Measurements from ENCODE around the gene GRK3.
"Not testable (repeated sequence)": the region's sequence is repeated elsewhere in the genome, so short reads cannot be mapped to it uniquely, and the experiment has no call there.

Gene GRK3

DNA sequence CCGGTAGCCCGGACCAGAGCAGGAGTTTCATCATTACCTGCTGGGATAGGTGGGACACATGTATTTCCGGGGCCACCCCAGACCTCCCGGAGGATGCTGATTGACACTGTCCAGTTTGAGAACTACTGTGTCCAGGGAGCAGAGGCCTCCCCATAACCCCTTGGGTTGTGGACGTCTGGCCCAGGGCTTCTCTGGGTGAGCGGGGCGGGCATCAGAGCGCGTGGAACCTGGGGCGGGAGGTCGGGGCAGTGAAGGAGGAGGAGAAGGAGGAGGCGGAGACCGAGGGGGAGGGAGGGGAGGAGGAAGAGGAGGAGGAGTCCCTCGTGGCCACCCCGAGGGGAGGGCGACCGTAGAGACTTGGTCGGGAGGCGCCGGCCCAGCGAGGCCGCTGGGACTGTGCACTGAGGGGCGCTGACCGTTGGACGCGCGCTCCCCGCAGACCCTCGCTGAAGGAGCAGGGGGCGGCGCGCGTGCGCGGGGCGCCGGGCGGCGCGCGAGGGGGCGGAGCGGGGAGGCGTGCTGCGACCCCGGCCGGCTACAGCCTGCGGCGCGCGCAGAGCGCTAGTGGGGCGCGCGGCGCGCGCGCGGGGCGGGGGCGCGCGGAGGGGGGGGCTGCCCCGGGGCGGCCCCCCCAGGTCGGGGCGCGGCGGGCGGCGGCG, at the start of gene GRK3:
TSS of gene GRK3 (plus strand) at position 356 of the 659 bp plus-strand sequence. CDS start 366 bp downstream, outside the sequence.
- peak; percentile 15 for DNase-seq (ENCODE audit: low read depth)

DNA sequence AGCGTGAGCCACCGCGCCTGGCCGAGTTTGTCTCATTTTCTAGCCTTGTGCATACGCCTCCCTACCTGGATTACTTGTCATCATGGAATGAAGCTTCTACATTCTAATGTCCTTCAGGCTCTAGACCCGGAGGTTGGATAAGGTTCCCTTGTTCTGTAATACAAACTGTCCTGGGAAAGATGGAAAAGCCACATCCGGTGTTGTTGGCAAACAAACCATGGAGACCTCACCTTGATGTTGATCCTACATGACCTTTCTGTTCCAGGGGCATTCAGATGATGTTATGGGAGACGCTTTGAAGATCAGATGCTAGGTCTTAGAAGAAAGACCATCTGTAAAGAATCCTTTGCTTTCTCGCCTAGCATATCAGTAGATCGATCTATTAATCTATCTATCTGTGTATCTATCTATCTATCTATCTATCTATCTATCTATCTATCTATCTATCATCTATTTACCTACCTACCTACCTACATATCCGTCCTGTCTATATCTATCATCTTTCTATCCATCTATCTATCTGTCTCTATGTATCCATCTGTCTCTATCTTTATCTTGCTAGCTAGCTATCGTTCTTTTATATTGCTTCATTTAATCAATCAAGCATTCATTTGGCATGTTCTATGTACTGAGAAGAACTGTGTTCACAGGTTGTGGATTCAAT, 46.3 kb upstream of the GRK3 start:
- DNase-seq (ENCODE audit: low read depth), result no peak

DNA sequence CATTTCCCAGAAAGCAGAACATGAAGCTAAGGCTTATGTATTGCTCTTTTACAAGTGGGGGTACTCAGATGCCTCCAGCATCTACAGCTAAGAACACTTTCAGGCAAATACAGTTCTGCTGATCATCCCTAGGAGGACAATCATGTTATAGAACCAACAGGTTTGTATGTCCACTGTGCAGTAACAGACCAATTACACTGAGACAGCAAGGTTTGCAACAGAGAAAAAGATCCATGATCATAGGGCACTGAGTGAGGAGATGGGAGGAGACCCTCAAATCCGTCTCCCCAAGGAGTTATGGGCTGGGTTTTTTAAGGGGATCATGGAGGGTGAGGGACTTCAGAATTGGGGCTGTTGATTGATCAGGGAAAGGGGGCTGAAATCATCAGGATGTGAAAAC, 39.1 kb upstream of the GRK3 start:
- no peak for DNase-seq (ENCODE audit: low read depth)

DNA sequence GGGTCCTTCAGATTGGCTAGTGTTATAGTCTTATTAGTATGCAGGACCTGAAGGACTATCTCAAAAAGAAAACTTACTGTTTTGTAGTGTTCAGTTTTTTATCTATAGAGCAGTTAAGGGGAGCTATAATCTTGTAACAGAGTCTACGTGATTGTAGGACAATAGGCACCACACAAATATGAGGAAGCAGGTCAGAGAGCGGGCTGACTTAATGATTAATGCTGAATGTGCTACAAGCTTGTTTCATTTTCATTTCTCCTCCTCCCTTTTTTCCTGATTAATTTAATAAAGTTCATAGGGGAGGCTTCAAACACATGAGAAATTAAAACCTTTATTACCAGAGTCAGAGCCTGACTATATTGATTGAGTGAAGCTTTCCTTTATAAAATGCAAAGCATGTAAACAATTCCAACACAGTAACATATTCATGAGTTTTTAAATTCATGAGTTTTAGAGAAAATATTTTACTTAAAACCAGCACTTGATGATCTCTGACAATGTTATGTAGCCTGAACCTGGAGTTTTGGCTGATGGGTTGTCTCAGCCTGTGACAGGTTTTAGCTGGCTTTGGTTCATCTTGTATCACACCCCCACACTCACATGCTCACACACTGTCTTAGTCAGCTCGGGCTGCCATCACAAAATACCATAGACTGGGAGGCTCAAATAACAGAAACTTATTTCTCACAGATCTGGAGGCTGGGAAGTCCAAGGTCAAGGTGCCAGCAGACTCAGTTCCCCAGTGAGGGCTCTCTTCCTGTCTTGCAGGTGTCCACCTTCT, 38.5 kb upstream of the GRK3 start:
- not testable (repeated sequence) for DNase-seq (ENCODE audit: low read depth)

DNA sequence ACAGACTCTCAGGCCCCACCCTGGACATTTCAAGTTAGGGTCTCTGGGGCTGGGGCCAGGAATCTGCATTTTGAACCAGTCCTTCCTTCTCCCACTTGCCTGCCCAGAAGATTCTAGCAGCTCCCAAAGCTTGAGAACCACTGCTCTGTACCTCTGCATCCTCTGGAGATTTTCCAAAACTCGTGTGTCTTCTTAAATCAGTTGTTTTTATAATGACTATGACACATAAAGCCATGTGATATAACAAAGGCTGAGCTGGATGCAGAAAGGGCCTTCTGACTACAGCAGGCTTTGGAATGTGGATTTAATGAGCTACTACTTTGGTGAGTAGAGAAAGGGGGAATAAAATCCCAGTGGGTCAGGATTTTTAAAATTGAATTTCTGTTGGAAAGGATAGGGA, 37.5 kb upstream of the GRK3 start:
- not testable (repeated sequence) for DNase-seq (ENCODE audit: low read depth)

DNA sequence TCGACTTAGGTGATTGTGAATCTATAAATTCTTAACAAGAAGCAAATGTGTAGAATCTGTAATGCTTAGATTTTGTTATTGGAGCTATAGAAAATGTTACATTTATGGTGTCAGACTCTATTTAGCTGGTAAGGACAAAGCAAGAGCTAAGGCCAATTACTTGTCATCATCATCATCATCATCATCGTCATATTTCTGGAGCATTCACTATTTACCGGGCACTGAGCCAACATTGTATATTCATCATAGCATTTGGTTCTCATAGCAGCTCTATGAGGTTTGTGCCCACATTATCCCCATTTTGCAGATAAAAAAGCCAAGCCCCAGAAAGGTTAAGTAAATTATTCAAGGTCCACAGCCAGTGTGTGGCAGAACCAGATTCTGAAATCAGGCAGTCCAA, 36.4 kb upstream of the GRK3 start:
- DNase-seq (ENCODE audit: low read depth), result not testable (repeated sequence)

DNA sequence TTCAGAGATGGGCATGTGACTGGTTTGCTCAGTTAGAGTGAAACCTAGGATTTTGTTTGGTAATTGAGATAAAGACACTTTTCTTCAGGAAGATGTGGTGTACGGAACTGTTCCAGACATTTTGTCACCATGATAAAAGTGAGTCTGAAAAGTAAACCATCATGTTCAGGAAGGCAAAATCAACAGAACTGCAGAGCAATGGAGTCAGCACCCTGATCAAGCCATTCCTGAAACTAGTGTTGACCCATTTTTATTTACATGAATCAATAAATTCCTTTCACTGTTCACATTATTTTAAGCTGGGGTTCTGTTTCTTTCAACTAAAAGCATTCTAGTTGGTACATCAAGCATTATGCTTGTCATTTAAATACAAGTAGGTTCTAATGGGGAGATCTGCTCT, 35.4 kb upstream of the GRK3 start:
- not testable (repeated sequence) for DNase-seq (ENCODE audit: low read depth)

DNA sequence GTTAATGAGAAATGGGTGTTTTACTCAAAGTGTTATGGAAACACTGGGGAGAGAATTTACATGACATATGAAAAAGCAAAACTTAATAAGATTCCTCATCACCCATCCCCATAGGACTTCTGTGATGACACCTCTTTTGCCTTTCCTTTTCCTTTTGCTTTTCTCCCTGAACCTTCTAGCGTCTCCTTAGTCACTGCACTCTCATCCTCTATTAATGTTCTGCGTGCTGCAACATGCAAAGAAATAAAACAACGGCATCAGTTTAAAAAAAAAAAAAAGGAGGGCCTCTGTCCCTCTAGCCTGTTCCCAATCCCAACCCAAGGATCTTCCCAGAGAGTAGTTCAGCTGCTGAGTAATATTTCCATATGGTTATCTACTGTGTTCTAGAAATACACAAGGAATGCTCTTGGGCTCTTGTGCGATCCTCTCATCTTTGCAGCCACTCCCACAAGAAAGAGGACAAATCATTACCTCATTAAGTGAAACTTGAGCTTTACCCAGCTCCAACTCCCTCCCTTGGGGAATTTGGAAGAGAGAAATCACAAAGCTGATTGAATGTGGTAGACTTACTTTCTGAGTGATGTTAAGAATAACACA, 34.8 kb upstream of the GRK3 start:
- not testable (repeated sequence) for DNase-seq (ENCODE audit: low read depth)

DNA sequence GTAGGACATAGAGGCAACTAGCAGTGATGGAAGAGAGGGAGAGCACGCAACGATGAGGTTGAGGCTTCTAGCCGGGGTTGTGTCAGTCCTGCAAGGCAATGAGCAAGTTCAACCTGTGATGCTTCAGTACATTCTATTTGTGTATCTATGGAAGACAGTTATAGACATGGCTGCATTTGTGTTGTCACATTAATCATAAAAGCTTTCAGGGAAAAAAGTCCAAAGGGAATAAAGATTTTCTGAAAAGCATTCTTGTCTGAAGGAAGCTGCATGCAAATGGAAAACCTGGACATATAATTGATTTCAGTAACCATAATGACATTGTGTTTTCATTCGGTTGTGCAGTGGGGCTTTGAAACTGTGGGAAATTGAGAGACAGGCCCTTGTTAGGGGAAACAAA, 32.8 kb upstream of the GRK3 start:
- DNase-seq (ENCODE audit: low read depth), result not testable (repeated sequence)

DNA sequence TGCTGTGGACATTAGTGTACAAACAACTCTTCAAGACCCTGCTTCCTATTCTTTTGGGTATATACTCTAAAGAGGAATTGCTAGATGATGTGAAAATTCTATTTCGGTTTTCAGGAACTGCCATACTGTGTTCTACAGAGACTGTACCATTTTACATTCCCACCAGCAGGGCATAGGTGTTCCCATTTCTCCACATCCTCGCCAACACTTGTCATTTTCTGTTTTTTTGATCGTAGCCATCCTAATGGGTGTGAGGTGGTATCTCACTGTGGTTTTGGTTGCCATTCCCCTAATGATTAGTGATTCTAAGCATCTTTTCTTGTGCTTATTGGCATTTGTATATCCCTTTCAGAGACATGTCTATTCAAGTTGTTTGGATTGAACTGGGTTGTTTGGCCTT, 29.8 kb upstream of the GRK3 start:
- DNase-seq (ENCODE audit: low read depth), result no peak

DNA sequence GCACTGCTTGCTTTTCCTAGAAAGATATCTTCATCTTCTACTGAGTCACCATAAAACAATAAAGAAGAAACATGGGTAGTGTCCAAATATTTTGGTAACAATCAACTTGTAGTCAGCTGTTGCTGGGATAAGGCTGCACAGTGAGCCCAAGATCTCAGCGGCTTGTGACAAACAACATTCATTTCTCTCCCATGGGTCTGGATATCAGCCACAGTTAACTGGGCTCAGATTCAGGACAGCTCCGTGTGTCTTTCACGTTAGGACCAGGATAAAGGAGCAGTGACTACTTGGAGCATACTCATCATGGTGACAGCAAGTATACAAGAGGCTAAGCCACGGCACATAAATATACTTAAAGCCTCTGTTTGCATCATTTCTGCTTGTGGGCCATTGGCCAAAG, 27.9 kb upstream of the GRK3 start:
- DNase-seq (ENCODE audit: low read depth), result no peak

DNA sequence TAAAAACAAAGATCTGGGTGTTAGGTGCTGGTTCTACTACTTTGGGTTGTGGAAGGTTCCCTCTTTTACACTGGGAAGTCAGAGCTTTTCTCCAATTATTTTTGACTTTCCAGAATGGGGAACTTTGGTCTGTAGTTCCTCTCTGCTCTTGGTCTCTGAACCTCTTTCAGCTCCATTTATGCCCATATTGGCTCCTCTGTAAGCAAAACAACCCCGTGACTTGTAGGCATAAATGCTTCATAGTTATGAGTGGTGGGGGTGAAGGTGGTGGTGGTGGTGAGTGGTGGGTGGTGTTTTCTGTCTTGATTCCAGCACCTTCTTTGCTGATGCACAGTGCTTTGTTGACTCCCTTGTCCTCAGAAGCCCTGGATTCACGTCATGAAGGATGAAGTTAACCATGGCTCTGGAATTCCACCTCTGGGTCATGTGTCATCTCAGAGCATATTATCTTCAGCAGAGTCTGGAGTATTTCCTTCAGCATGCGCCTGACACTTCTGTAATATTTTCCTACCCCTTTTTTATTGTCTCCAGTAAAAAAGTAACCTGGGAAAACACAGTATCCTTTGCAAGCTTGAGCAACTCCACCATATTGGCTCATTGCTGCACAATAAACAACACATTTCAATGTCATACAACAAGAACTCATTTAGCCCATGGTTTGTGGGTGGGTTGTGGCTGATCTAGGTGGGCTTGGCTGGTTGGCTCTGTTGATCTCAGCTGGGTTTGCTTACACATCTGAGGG, 24.1 kb upstream of the GRK3 start:
- no peak for DNase-seq (ENCODE audit: low read depth)

DNA sequence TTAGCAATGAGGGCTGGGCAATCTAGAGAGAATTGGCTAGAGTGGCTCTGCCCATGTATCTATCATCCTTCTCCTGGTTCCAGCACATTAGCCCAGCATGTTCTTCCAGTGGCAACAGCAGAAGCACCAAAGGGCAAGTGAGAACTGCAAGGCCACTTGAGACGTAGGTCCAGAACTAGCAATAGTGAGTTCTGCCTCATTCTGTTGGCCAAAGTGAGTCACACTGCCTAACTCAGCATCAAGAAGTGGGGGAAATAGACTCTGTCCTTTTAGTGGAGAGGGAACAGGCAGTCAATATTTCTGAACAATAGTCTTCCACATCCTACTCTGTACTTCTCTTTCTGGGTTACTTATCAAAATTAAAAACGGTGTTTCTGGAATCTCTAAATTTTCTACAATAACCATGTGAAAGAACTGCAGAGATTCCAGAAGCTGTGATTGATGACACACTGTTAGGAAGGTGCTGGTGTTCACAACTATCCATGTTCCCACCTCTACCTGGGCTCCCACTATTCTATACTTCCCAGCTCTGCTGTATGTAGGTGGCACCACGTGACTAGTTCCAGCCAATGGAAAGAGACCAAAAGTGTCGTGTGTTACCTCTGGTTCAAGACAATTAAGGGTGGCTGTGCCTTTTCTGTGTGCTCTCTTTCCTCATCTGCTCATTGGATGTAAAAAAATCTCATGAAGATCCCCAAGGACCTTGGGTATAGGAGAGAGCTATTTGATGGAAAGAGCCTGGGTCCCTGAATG, 23.4 kb upstream of the GRK3 start:
- no peak for DNase-seq (ENCODE audit: low read depth)

DNA sequence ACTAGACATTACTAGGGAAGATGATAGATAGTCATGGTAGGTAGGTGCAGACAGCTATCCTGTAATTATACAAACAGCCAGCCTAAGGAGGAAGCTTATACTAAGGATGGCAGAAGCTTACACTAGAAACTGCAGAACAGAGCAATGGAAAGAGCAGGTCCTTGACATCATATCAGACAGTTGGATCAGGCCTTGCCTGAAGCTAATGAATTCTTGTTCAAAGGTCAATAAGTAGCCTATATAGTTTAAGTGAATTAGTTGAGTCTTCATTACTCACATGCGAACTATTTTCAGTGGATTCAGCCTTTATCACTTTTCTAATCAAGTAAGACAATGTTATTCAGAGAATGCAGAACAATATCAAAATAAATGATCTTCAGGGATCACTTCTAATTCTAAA, 22.3 kb upstream of the GRK3 start:
- no peak for DNase-seq (ENCODE audit: low read depth)

DNA sequence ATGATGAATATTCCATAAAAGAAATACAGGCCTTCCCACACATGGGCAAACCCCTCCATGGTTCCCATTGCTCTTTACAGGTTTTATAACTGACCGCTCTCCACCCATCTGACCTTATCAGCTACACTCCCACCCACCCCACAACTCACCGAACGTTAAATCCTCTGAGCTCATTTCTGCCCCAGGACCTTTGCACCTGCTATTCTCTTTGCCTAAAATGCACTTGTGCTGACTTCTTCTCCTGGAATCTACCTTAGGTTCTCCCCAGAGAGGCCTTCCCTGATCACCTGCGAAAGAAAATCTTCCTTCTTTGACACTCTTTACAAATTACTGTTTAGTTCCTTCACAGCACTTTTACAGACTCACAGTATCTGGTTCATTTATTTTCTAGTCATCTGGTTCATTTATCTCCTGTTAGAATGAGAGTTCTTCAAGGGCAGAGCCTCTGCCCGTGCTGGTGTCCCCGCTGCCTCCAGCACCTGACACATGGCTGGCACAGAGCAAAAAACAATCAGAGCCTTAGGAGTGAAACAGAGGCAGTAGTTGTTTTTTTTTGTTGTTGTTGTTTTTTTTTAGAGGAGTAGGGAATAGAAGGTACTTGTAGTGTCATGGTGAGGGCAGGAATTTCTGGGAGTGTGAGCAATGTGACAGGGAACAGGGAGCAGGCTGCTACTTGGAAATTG, 21.6 kb upstream of the GRK3 start:
- no peak for DNase-seq (ENCODE audit: low read depth)

DNA sequence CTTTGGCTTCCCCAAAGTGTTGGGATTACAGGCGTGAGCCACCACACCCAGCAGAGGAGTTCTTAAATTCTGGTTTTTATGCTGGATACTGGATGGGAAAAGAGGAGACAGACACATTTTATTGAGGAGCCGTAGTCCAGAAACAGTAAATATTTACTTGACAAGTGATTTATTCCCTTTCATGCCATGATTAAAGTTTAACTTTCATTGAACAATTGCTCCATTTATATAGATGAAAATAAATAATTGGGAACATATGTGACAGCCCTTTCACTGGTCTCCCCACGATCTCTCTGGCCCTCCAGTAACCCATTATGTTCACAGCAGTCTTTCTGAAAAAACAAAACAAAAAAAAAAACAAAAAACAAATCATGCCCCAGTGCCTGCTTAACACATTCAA, 19.3 kb upstream of the GRK3 start:
- no peak for DNase-seq (ENCODE audit: low read depth)

DNA sequence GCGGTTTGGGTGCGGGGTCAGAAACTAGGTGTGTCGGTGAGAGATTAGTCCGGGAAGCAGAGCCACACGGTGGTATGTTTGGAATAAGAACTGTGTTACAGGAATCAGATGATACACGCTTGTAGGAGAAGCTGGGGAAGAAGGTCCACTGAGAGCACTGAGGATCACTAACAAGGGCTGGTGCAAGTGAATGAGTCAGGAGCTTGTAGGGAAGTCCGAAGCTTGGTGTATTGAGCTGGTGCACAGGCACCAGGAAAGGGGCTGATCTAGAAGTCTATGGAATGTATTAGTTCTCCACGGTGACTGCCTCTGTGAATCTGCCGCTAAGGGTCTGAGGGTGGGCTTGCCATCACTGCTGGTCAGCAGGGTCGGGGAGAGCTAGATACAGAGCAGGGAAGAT, 18.8 kb upstream of the GRK3 start:
- DNase-seq (ENCODE audit: low read depth), result no peak

DNA sequence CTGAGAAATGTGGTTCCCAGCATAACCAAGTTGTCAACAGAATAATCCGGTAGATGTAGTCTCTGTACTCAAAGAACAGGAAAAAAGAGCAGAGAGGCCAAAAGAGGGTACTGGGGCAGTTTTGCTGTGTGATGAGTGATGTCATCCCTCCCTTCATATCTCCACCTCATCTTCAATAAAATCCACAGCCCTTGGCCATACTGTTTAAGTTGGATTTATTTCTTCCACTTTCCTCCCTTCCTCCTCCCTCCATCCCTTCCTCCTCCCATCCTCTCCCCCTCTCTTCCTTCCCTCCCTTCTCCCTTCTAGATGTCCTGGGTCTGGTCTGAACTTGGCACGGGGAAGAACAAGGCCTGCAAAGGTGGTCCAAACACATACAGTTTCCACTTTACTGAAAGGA, 18.2 kb upstream of the GRK3 start:
- DNase-seq (ENCODE audit: low read depth), result no peak

DNA sequence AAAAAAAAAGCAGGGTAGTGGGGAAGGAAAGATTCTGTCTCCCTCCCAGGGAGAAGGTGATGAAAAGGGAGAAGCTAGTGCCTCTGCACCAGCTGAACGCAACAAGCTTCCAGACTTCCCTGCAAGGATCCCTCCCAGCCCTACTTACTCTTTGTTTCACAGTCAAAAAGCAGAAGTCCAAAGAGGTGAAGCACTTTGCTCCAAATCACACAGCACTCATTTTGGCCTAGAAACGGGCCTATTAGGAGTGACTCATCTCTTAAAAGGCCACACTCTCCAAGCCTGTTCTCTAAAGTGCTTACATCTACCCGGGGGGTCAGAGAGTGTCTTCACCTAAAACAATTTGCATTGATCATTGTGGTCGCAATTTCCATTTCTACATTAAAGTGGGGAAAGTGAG, 17.7 kb upstream of the GRK3 start:
- DNase-seq (ENCODE audit: low read depth), result no peak

DNA sequence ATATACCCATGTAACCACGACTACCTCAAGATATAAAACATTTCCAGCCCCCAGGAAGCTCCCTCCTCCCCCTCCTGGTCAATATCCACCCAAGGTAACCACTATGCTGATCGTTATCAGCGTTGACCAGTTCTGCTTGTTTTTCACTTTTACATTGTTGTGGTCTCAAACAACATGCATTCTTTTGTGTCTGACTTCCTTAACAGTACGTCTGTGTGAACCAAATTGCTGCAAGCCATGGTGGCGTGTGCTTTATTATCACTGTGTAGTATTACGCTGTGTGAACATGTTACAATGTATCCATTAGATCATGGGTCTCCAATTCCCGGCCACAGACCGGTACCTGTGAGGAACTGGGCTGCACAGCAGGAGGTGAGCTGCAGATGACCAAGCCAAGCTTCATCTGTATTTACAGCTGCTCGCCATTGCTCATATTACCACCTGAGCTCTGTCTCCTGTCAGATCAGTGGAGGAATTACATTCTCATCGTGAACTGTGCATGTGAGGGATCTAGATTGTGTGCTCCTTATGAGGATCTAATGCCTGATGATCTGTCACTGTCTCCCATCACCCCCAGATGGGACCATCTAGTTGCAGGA, 15.5 kb upstream of the GRK3 start:
- no peak for DNase-seq (ENCODE audit: low read depth)
